ENCODE data around the gene CELSR3.

CELSR3 gene

GRCh38 chr3:48662753-48663488 lies at the start of gene CELSR3:
TSS of gene CELSR3 (minus strand) at chr3:48662886. CDS start at chr3:48662634, 252 bp downstream.
- DNase-seq: peak; percentile 75 to 77

- no peak for DNase-seq
Observed at GRCh38 chr3:48711727-48712126, 49.0 kb upstream of the CELSR3 start.

GRCh38 chr3:48709051-48709461 lies 46.4 kb upstream of the CELSR3 start:
- no peak for DNase-seq

GRCh38 chr3:48708481-48708889 lies 45.8 kb upstream of the CELSR3 start:
- DNase-seq: no peak

- no peak for DNase-seq
Observed at GRCh38 chr3:48707157-48707556, 44.5 kb upstream of the CELSR3 start.

- no peak for DNase-seq
Observed at GRCh38 chr3:48702320-48702920, 39.7 kb upstream of the CELSR3 start.

GRCh38 chr3:48700731-48701405 lies 38.2 kb upstream of the CELSR3 start:
- DNase-seq: no peak

- no peak for DNase-seq
Observed at GRCh38 chr3:48698891-48699290, 36.2 kb upstream of the CELSR3 start.

GRCh38 chr3:48697952-48698351 lies 35.3 kb upstream of the CELSR3 start:
- no peak for DNase-seq

GRCh38 chr3:48696601-48697000 lies 33.9 kb upstream of the CELSR3 start:
- DNase-seq: no peak

GRCh38 chr3:48696156-48696555 lies 33.5 kb upstream of the CELSR3 start:
- DNase-seq: no peak

- no peak for DNase-seq
Observed at GRCh38 chr3:48695393-48695753, 32.7 kb upstream of the CELSR3 start.

GRCh38 chr3:48694610-48695392 lies 32.1 kb upstream of the CELSR3 start:
- DNase-seq: no peak

- DNase-seq: no peak
Observed at GRCh38 chr3:48693826-48694225, 31.1 kb upstream of the CELSR3 start.

GRCh38 chr3:48692551-48692950 lies 29.9 kb upstream of the CELSR3 start:
- no peak for DNase-seq

GRCh38 chr3:48690846-48691458 lies 28.3 kb upstream of the CELSR3 start:
- no peak for DNase-seq

GRCh38 chr3:48689384-48689783 lies 26.7 kb upstream of the CELSR3 start:
- DNase-seq: no peak

GRCh38 chr3:48688737-48689075 lies 26.0 kb upstream of the CELSR3 start:
- no peak for DNase-seq

GRCh38 chr3:48688032-48688736 lies 25.5 kb upstream of the CELSR3 start:
- no peak for DNase-seq

- DNase-seq: no peak
Observed at GRCh38 chr3:48687220-48687678, 24.6 kb upstream of the CELSR3 start.

GRCh38 chr3:48686538-48687219 lies 24.0 kb upstream of the CELSR3 start:
- DNase-seq: no peak
